SK-N-SH (cell line): ENCODE data around the gene AUTS2.

Source experiments
- ELF1 ChIP-seq: IDR thresholded peaks from 2 replicates; pipeline ENCODE4 v1.4.0; 2012
- EP300 ChIP-seq, 2 experiments: IDR thresholded peaks; 2 replicates each; pipeline versions ENCODE4 v1.4.0 to v1.6.1; 2012; ENCODE audit warnings: borderline replicate concordance in 1 of 2, low read depth in 1 of 2, low read length in 1 of 2
- YY1 ChIP-seq: IDR thresholded peaks from 2 replicates; pipeline ENCODE4 v1.4.0; 2012; ENCODE audit warnings: low read depth, mild to moderate bottlenecking
- TF ChIP-seq, protein P1 (sequence below): fragments of 200-600 bp; sonication (generic); IDR thresholded peaks from 2 replicates; pipeline ENCODE4 v1.6.1; 2017; ENCODE audit warnings: antibody characterized with exemption, mild to moderate bottlenecking, moderate library complexity
- TF ChIP-seq, protein P2 (sequence below): IDR thresholded peaks from 2 replicates; pipeline ENCODE4 v1.4.0; 2012; ENCODE audit warnings: low read depth

- TF ChIP-seq, protein P1, sequence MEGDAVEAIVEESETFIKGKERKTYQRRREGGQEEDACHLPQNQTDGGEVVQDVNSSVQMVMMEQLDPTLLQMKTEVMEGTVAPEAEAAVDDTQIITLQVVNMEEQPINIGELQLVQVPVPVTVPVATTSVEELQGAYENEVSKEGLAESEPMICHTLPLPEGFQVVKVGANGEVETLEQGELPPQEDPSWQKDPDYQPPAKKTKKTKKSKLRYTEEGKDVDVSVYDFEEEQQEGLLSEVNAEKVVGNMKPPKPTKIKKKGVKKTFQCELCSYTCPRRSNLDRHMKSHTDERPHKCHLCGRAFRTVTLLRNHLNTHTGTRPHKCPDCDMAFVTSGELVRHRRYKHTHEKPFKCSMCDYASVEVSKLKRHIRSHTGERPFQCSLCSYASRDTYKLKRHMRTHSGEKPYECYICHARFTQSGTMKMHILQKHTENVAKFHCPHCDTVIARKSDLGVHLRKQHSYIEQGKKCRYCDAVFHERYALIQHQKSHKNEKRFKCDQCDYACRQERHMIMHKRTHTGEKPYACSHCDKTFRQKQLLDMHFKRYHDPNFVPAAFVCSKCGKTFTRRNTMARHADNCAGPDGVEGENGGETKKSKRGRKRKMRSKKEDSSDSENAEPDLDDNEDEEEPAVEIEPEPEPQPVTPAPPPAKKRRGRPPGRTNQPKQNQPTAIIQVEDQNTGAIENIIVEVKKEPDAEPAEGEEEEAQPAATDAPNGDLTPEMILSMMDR, result no peak
- TF ChIP-seq, protein P2, sequence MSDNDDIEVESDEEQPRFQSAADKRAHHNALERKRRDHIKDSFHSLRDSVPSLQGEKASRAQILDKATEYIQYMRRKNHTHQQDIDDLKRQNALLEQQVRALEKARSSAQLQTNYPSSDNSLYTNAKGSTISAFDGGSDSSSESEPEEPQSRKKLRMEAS, result no peak
- no peak for TF ChIP-seq YY1
- TF ChIP-seq EP300 (IDR thresholded peaks at IDR 0.05; ENCODE audit: borderline replicate concordance in 1 of 2, low read depth in 1 of 2, low read length in 1 of 2), result no peak
- TF ChIP-seq ELF1, result no peak
These were observed 753.8 kb downstream of the AUTS2 start for GRCh38 chr7:70352088-70352487.
